Left lung (tissue), 10 donors: ENCODE results near the gene KLHL35. TPM values are rescaled to one million over a fixed set of nuclear protein-coding genes. Genes with fewer than 3 reads are reported as not detected.
A peak's percentile ranks its signal among the peaks of the same experiment; 100 is the strongest.

Experiments
- ATAC-seq: fragments of 200-7000 bp; cut with Tn5 transposase; one replicate; pipeline ENCODE4 v1.9.1; 2020; ENCODE audit warnings: moderate library complexity
- DNase-seq, 4 donors: peaks; one replicate each; pipeline ENCODE4 v3.0.0-alpha.2; 2013 to 2020
- H3K27ac ChIP-seq, 2 donors: fragments of 200-600 bp; sonication (generic) in 1 of 2; one replicate each; pipeline versions ENCODE4 v1.5.0 to v1.8.0; 2020 to 2021
- H3K27me3 ChIP-seq, 2 donors: fragments of 200-600 bp; sonication (generic) in 1 of 2; one replicate each; pipeline versions ENCODE4 v1.5.0 to v1.8.0; 2020 to 2021
- H3K36me3 ChIP-seq, 2 donors: fragments of 200-600 bp; sonication (generic) in 1 of 2; one replicate each; pipeline versions ENCODE4 v1.5.0 to v1.8.0; 2020 to 2021
- H3K4me1 ChIP-seq, 2 donors: fragments of 200-600 bp; one replicate each; pipeline ENCODE4 v1.8.0; 2021
- H3K4me3 ChIP-seq, 2 donors: fragments of 200-600 bp; sonication (generic) in 1 of 2; one replicate each; pipeline versions ENCODE4 v1.5.0 to v1.8.0; 2020 to 2021; ENCODE audit warnings: mild to moderate bottlenecking in 1 of 2
- H3K9me3 ChIP-seq, 2 donors: fragments of 200-600 bp; sonication (generic) in 1 of 2; one replicate each; pipeline versions ENCODE4 v1.5.0 to v1.8.0; 2020 to 2021
- CTCF ChIP-seq, 2 donors: fragments of 200-600 bp; sonication (generic) in 1 of 2; IDR thresholded peaks; one replicate each; pipeline versions ENCODE4 v1.5.0 to v1.8.0; 2021; ENCODE audit warnings: antibody characterized with exemption in 2 of 2
- intact Hi-C, 2 donors: fragments of 100-400 bp; cut with DNase I; formaldehyde crosslinking; loops; one replicate each; pipeline versions ENCODE4 v1.11.2 to v1.14.2; 2022
- polyA plus RNA-seq, 6 donors: library from polyadenylated mRNA; unstranded; fragments of 120-200 nt; gene quantifications; one replicate each; pipeline ENCODE4 v1.2.1, GENCODE V29; 2013; ENCODE audit not compliant: insufficient read length in 6 of 6
- total RNA-seq, 2 donors: library from RNA; stranded (reverse); fragmentation: NEBNext Ultra II Directional; extraction: Animal tissue kit (Norgen Biotek cat#: 25700); gene quantifications; one replicate each; pipeline ENCODE4 v1.2.1, GENCODE V29; 2021
- donor health status: DM: no; HTN: yes; CAD: no.
- donor health status: DM: no; HTN: no; CAD: no.

KLHL35 gene
- total and polyA plus RNA-seq, 8 donors, result 1.1 to 2.1 (median 1.3) TPM

GRCh38 chr11:75479597-75480145, 46.7 kb upstream of the KLHL35 start:
- ATAC-seq (no peak), DNase-seq (no peak)
- Histone ChIP-seq H3K27ac (no peak overlapping the region), H3K36me3 (no peaks in the 10 kb centered on the region), H3K9me3 (no peaks in the 10 kb centered on the region), H3K4me3 (no peak overlapping the region), H3K4me1 (peaks cover 15 to 21% of the 10 kb centered on the region in 2 donors), H3K27me3 (no peaks in the 10 kb centered on the region)
- intact Hi-C loops, result no loop called here
- no peak for TF ChIP-seq CTCF (IDR thresholded peaks at IDR 0.05)

DNA sequence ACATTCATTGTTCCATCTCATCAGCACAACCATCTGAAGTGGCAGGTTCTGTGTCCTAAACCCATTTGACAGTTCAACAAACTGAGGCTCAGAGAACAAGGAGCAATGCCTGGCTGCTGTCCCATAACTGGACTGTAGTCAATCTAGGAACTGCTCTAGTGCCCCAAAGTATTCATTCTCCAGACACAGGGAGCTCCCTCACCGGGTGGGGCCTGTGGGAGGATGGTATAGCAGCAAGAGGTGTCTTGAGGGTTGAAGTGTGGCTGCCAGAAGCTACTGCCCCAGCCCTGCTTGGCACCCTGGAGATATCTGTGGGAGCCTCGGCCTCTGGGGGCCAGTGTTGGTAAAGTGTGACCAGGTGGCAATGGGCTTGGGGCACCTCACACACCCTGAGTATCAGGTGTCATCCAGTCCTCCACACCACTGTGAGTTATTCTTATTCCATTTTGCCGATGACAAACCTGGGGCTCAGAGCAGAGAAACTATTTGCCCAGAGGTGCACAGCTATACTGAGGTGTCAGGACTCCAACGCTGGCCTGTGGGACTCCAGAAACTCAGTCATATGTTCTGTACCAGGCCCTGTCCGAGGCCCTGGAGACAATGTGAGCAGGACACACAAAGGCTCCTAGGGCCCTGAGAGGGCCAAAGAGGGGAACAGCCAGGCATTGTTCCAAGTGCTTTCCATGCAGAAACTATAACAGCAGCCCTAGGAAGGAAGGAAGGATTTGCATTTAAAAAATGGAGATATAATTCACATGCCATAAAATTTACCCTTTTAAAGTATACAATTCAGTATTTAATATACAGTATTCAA, 46.0 kb upstream of the KLHL35 start:
- H3K4me3 ChIP-seq, result no peak overlapping the region
- peaks cover 17 to 28% of the 10 kb centered on the region in 2 donors for H3K4me1 ChIP-seq
- intact Hi-C loops, result no loop called here
- no peak for ATAC-seq
- no peaks in the 10 kb centered on the region for H3K9me3 ChIP-seq
- DNase-seq, result peak in 1 of 4 donors; percentile 48
- no peak for TF ChIP-seq CTCF (IDR thresholded peaks at IDR 0.05)
- no peaks in the 10 kb centered on the region for H3K27me3 ChIP-seq
- H3K27ac ChIP-seq, result no peak overlapping the region
- H3K36me3 ChIP-seq, result no peaks in the 10 kb centered on the region

DNA sequence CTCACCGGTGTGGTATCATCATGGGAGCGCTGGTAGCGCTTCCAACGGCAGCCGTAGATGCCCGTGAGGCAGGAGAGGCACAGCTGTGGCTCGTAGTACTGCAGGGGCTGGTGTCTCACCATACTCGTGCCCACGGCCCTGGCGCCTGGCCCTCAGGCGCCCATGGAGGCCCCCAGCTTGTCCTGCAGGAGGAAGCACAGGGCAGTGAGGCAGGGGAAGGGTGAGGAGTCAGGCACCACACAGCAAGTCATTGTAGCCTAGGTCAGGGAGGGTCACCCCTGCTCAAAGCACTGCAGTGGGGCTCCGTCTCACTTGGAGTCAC, 44.6 kb upstream of the KLHL35 start:
- Histone ChIP-seq H3K27ac (no peak overlapping the region), H3K27me3 (no peaks in the 10 kb centered on the region), H3K36me3 (no peaks in the 10 kb centered on the region), H3K4me3 (no peak overlapping the region), H3K9me3 (no peaks in the 10 kb centered on the region), H3K4me1 (peaks cover 17 to 29% of the 10 kb centered on the region in 2 donors)
- TF ChIP-seq CTCF (IDR thresholded peaks at IDR 0.05), result no peak
- ATAC-seq (no peak), DNase-seq (peak in 1 of 4 donors; percentile 49)
- intact Hi-C loops, result no loop called here

DNA sequence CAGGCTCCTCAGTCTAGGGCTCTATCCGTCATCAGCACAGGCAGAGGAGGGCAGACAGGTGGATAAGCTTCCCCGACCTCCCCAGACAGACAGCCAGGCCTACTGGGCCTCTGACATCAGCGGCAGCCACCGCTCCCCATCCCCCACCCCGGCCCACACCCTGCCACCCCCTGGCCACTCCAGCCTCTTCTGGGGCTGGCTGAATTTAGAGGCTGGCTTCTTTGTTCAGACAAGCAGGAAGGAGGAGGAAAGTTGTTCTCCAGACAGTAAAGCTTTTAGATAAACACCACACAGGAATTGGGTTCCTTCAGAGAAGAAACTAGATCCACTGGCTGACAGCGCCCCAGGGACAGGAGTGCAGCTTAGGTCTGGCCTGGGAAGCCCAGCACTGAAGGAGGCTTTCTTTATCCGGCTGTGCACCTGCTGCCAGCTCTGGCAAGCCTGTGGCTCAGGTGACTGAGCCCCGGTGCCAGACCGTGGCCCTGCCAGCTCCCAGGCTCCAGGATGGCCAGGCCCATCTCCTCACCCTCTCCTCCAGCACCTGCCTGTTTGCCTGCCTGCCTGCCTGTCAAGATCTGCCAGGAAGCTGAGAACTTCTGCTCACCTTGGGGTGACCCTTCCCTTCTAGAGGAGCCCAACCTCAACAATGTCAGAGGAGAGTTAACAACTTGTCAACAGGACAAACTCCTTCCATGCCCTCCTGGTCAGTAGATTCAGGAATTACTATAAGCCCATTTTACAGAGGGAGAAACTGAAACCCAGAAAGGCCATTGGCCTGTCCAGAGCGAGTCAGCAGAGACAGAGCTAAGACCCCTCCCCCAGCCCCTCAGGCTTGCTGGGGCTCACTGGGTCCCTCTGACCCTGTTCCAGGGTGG, 44.0 kb upstream of the KLHL35 start:
- peak; percentile 59 for ATAC-seq
- no peaks in the 10 kb centered on the region for H3K27me3 ChIP-seq
- no peaks in the 10 kb centered on the region for H3K9me3 ChIP-seq
- DNase-seq, result peak in 1 of 4 donors; percentile 72
- intact Hi-C loops, result no loop called here
- H3K36me3 ChIP-seq, result no peaks in the 10 kb centered on the region
- H3K4me3 ChIP-seq, result no peak overlapping the region
- peak overlapping the region in 1 of 2 donors; percentile 64 for H3K27ac ChIP-seq
- peaks cover 17 to 29% of the 10 kb centered on the region in 2 donors for H3K4me1 ChIP-seq
- no peak for TF ChIP-seq CTCF (IDR thresholded peaks at IDR 0.05)
